HS-5 (cell line): ENCODE results near the gene PEX3.
"Not testable (repeated sequence)": the region's sequence is repeated elsewhere in the genome, so short reads cannot be mapped to it uniquely, and the experiment has no call there.

ENCODE experiments used
- DNase-seq: peaks from one replicate; pipeline ENCODE4 v3.0.0-alpha.2; 2012; ENCODE audit warnings: low read depth

The PEX3 gene

GRCh38 chr6:143506620-143507019 lies 56.0 kb downstream of the PEX3 start:
- no peak for DNase-seq

- DNase-seq, result no peak
Measured at GRCh38 chr6:143507358-143508145, 56.9 kb downstream of the PEX3 start.

GRCh38 chr6:143510326-143510725 lies 59.7 kb downstream of the PEX3 start:
- DNase-seq, result not testable (repeated sequence)

GRCh38 chr6:143510991-143511891 lies 60.6 kb downstream of the PEX3 start, which contains the start of gene FUCA2:
Gene FUCA2 (minus strand): TSS chr6:143511720. CDS start chr6:143511634, 86 bp downstream.
- peak; percentile 55 for DNase-seq

DNA sequence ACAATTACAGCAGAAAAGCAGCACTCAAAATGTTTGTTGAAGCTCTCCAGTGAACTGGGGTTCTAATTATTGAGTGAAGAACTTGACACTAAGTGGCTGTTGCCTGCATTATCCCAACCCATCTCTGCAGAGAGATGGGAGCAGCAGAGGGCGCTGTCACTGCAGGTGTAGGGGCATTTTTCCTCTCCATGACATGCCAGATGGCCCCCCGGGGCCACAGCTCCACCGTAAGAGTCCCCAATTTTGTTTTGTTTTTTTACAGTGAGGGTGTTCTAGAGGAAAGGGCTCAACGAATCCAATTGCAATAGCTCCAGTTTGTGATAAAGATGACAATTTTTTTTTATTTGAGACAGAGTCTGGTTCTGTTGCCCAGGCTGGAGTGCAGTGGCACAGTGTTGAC lies 62.8 kb downstream of the PEX3 start:
- no peak for DNase-seq

DNA sequence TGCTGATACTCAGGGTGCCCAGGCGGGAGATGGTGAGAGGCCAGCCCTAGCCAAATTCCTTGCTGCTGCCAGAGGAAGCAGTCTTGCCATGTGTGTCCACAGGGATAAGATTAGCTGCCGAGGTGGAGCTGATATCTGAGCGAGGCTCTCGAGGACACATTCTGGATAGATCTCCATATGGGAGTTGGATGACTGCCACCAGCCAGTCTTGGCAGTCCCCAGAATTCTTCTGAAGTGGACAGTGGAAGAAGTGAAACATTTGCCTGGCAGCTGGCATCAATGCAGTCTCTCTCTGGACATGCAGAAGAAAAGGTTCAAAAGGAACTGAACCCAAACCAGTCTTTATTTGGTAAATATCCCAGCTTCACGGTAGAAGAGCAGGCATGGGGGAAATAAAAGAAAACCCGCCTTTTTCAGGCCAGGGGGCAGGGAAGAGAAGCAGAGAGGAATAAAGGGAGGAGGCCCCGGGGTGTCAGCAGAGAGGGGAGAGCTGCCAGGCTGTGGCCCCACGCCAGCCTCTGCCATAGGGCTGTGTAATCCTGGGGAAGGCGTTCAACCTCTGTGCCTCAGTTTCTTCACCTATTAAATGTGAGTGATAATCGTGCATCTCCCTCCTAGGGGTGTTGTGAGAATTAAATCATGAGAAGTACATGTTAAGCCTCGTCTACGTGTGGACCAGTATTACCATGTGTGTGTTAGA lies 64.6 kb downstream of the PEX3 start:
- DNase-seq, result no peak

DNA sequence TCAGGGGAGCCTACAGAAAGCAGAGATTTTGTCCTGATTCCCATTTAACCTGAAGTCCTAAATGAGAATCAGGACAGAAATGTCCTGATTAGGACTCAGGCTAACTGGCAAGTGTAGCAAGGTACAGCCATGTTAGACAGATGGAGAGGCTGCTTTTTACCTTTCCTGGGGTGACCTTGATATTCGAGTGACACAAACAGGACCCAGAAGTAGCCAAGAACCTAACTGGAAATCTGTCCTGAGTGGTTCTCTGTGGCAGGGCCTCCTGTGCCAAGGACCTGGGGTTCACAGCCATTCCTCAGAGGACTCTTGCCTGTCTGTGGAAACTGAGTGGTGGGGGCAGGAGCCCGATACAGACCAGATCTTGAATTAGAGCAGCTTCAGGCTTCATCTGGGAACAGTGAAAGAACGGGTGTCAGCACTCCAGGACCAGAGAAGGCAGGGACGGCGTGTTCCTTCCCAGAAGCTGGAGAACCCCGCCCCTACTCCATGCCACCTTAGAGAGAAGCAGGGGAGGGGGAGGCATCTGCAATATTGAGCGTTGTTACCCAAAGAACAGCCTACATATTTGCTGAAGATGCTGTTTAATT lies 65.3 kb downstream of the PEX3 start:
- DNase-seq, result no peak

DNA sequence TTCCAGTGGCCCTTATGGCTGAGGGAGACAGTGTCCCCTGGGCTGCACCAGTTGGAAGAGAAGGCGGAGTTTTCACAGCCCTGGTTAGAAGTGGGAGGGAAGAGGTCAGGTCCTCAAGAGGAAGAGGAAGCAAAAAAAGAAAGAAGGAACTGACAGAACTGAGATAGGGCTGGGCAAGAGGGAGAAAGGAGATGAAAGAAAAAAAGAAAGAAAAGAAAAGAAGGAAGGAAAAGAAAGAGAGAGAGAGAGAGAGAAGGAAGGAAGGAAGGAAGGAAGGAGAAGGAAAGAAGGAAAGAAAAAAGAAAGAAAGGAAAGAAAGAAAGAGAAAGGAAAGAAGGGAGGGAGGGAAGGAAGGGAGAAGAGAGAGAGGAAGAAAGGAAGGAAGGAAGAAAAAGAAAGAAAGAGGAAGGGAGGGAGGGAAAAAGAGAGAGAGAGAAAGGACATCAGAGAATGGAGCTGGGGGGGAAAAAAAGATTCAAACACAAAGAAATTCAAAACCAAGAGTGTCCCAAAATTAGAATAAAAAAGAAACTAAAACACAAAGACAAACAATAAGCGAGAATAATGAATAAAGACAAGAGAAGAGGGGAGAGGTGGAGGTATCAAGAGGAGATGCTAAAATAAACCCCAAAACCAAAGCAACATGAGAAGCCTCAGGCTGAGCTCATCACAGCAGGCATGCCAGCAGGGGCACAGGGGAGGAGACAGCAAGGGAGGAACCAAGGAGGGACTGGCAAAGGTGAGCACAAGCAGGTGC lies 66.3 kb downstream of the PEX3 start:
- no peak for DNase-seq

- DNase-seq, result no peak
Measured at GRCh38 chr6:143517447-143517773, 66.8 kb downstream of the PEX3 start.

DNA sequence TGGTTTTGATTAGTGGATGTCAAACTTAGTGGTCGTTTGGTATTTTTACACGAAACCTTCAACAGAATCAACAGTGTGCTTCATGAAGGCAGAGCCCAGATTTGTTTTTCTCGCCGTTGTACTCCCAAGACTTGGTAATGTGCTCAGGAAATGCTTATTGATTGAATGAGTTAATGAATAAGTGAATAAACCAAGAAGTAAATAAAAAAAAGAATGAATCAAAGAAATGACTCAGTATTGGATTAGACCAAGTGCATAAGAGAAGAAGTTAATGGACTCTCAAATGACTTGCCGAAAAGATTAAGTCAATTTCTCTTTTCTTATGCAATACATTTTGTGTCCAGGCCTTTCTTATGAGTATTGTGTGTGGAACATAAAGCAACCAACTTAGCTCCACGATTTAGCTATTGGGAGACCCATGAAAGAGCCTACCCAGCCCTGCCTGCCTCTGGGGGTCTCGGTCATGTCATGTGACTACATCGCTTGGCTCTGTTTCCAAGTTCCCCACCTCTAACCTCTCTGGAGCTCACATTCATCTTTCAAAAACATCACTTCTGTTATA lies 71.5 kb downstream of the PEX3 start:
- no peak for DNase-seq

DNA sequence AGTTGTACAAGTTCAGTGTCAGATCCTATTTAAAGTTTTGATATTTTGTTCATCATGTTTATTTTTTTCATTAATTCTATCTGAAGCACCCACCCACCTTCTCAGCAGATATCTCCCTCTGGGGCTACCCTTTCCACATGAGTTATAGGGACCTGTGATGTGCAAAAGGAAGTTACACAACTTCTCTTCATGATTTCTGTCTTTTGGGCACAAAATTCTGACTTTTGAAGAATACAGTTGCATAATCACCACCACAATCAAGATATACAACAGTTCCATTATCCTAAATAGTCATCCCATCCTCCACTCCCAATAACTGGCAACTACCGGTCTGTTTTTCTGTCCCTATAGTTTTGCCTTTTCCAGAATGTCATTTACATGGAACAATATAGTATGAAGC lies 74.8 kb downstream of the PEX3 start:
- DNase-seq, result no peak

- DNase-seq, result no peak
Measured at GRCh38 chr6:143527677-143528076, 77.1 kb downstream of the PEX3 start.

GRCh38 chr6:143528164-143528811 lies 77.7 kb downstream of the PEX3 start:
- DNase-seq, result no peak

- no peak for DNase-seq
Measured at GRCh38 chr6:143529095-143529494, 78.5 kb downstream of the PEX3 start.

DNA sequence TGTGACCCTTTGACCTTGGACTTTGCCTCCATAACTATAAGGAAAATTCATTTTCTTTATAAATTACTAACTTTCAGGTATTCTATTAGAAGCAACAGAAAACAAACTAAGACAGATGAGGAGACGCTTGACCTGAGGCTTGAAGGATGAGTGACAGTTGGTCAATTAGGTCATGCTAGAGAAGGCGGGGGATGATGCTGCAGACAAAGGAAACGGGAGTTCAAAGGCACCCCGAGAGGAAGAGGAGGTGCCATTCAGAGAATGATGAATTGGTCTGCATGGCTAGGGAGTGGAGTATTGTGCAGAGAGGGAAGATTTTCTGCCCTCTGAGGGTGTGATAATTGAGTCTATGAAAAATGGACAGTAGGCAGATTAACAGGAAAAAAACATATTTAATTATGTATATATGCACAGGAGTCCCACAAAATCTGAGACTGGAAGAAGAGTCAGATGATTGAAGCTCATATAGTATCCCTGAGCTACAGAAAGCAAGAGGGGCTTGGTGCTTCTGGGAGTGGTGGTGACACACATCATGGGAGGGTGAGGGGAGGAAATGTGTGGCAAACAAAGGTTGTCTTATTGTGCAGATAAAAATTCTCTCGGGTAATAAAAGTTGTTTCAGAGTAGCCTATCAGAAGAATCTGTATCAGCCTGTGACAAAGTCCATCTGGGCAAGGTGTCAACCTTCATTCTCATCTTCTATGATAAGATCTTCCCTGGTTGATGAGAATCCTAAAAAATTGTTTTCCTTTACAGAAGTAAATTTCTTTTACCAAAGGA lies 81.3 kb downstream of the PEX3 start:
- no peak for DNase-seq

DNA sequence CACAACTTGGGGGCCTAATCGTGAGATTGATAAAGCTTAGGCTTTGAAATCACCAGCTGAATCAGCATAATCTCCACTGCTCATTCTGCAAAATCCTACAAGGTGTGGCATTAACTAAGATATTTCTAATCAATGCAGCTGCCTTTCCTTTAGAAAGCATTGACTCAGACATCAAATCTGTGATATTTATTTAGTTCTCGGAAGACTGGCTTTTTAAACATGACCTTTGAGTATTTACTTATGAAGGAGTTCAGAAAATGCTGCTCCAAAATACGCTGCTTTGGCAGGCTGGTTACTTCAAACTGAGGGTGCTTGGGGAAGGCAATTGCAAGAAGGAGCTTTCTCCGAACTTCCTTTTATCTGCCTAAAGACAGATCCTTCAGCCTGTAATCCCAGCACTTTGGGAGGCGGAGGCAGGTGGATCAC lies 84.6 kb downstream of the PEX3 start:
- DNase-seq, result no peak

DNA sequence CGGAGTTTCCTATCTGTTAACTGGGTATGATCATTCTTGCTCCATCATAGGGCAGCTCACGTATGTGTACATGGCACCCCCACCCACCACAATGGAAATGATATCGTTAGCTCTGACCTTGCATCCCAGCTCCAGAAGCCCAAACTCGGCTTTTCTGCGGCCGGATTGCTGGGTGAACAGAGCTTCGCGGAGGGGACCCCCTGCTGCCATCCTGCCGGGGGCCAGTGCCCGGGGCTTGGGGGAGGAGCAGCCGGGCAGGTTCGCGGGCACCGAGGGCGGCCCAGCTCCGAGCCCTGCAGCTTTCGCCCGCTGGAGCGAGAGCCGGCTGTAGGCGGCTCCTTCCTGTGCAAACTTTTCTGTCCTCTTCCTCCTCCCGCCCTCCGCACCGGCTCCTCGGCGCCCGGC lies 85.9 kb downstream of the PEX3 start:
- no peak for DNase-seq

- no peak for DNase-seq
Measured at GRCh38 chr6:143536866-143537691, 86.5 kb downstream of the PEX3 start.

GRCh38 chr6:143538374-143538773 lies 87.8 kb downstream of the PEX3 start:
- DNase-seq, result no peak
